ENCODE measurements around the gene GABBR1. TPM values are rescaled to one million over a fixed set of nuclear protein-coding genes. Genes with fewer than 3 reads are reported as not detected.

The GABBR1 gene
- total RNA-seq, 2 experiments from 2014 or later = 78.4 to 79.9 TPM

- intact Hi-C loops (cut with DNase I, micrococcal nuclease) = no loop called here
- no peak for ATAC-seq (ENCODE audit: poor library complexity)
- H3K4me1 Mint-ChIP-seq (ENCODE audit: low read depth) = peaks cover under 1% of the 10 kb centered on the region
These were observed 85.4 kb downstream of the GABBR1 start for GRCh38 chr6:29547573-29547972.

GRCh38 chr6:29537714-29538403 is 95.1 kb downstream of the GABBR1 start:
- no peak overlapping the region for H3K27ac Mint-ChIP-seq
- TF ChIP-seq CTCF (IDR thresholded peaks at IDR 0.05) = no peak
- no peaks in the 10 kb centered on the region for H3K9me3 ChIP-seq (ENCODE audit: control insufficient read depth in 1 of 2, insufficient read depth in 1 of 2, low read length in 2 of 2)
- peaks cover 0 to 5% of the 10 kb centered on the region in 2 experiments for H3K27me3 ChIP-seq (ENCODE audit: control insufficient read depth in 1 of 2, insufficient read depth in 2 of 2, low read length in 2 of 2)
- H3K36me3 ChIP-seq (ENCODE audit: insufficient read depth, low read length) = no peaks in the 10 kb centered on the region
- no peaks in the 10 kb centered on the region for H3K36me3 Mint-ChIP-seq (ENCODE audit: low read depth)
- H3K27ac ChIP-seq (ENCODE audit: low read depth in 1 of 2, low read length in 2 of 2) = no peak overlapping the region
- intact Hi-C loops (cut with DNase I, micrococcal nuclease) = no loop called here
- H3K4me1 ChIP-seq (ENCODE audit: insufficient read depth, low read length) = no peaks in the 10 kb centered on the region
- no peaks in the 10 kb centered on the region for H3K4me1 Mint-ChIP-seq (ENCODE audit: low read depth)
- H3K4me3 ChIP-seq (ENCODE audit: low read length) = no peak overlapping the region
- H3K27me3 Mint-ChIP-seq = peaks cover 17% of the 10 kb centered on the region
- H3K4me3 Mint-ChIP-seq = no peak overlapping the region
- H3K9me3 Mint-ChIP-seq = no peaks in the 10 kb centered on the region
- DNase-seq = no peak
- ChIA-PET POLR2A (no interaction called here), CTCF (no interaction called here)
- no peak for ATAC-seq (ENCODE audit: poor library complexity)

More at GRCh38 chr6:29547573-29547972, 85.4 kb downstream of the GABBR1 start:
- Histone ChIP-seq H3K9me3 (ENCODE audit: control insufficient read depth in 1 of 2, insufficient read depth in 1 of 2, low read length in 2 of 2) (no peaks in the 10 kb centered on the region), H3K4me1 (ENCODE audit: insufficient read depth, low read length) (no peaks in the 10 kb centered on the region), H3K4me3 (ENCODE audit: low read length) (no peak overlapping the region), H3K27ac (ENCODE audit: low read depth in 1 of 2, low read length in 2 of 2) (no peak overlapping the region), H3K27me3 (ENCODE audit: control insufficient read depth in 1 of 2, insufficient read depth in 2 of 2, low read length in 2 of 2) (peaks cover 5 to 6% of the 10 kb centered on the region in 2 experiments), H3K36me3 (ENCODE audit: insufficient read depth, low read length) (no peaks in the 10 kb centered on the region)
- no peak overlapping the region for H3K4me3 Mint-ChIP-seq
- H3K27ac Mint-ChIP-seq = no peak overlapping the region
- ChIA-PET CTCF (no interaction called here), POLR2A (no interaction called here)
- peaks cover 71% of the 10 kb centered on the region for H3K27me3 Mint-ChIP-seq
- TF ChIP-seq CTCF (IDR thresholded peaks at IDR 0.05) = no peak
- no peaks in the 10 kb centered on the region for H3K9me3 Mint-ChIP-seq
- DNase-seq = no peak
- no peaks in the 10 kb centered on the region for H3K36me3 Mint-ChIP-seq (ENCODE audit: low read depth)

GRCh38 chr6:29532320-29532951 is 100.5 kb downstream of the GABBR1 start:
- H3K9me3 Mint-ChIP-seq = no peaks in the 10 kb centered on the region
- Histone ChIP-seq H3K27me3 (ENCODE audit: control insufficient read depth in 1 of 2, insufficient read depth in 2 of 2, low read length in 2 of 2) (peaks cover 0 to 2% of the 10 kb centered on the region in 2 experiments), H3K9me3 (ENCODE audit: control insufficient read depth in 1 of 2, insufficient read depth in 1 of 2, low read length in 2 of 2) (no peaks in the 10 kb centered on the region), H3K27ac (ENCODE audit: low read depth in 1 of 2, low read length in 2 of 2) (no peak overlapping the region), H3K36me3 (ENCODE audit: insufficient read depth, low read length) (no peaks in the 10 kb centered on the region), H3K4me3 (ENCODE audit: low read length) (no peak overlapping the region), H3K4me1 (ENCODE audit: insufficient read depth, low read length) (no peaks in the 10 kb centered on the region)
- H3K4me1 Mint-ChIP-seq (ENCODE audit: low read depth) = no peaks in the 10 kb centered on the region
- no peak overlapping the region for H3K27ac Mint-ChIP-seq
- intact Hi-C loops (cut with DNase I, micrococcal nuclease) = no loop called here
- peaks cover 10% of the 10 kb centered on the region for H3K27me3 Mint-ChIP-seq
- CTCF ChIA-PET = no interaction called here
- ATAC-seq (ENCODE audit: poor library complexity) (no peak), DNase-seq (no peak)
- H3K4me3 Mint-ChIP-seq = no peak overlapping the region
- no peaks in the 10 kb centered on the region for H3K36me3 Mint-ChIP-seq (ENCODE audit: low read depth)
- POLR2A ChIA-PET = no interaction called here
- no peak for TF ChIP-seq CTCF (IDR thresholded peaks at IDR 0.05)
